ENCODE results near the gene BTN1A1. TPM values are rescaled to one million over a fixed set of nuclear protein-coding genes. Genes with fewer than 3 reads are reported as not detected.
A peak's percentile ranks its signal among the peaks of the same experiment; 100 is the strongest.

Gene BTN1A1
- total and polyA plus RNA-seq, 9 of the 15 experiments (the other 6 are each of a cell fraction or from before 2014, with no cell fraction given): 0.01 to 0.15 (median 0.06) TPM; not detected in 4

DNA sequence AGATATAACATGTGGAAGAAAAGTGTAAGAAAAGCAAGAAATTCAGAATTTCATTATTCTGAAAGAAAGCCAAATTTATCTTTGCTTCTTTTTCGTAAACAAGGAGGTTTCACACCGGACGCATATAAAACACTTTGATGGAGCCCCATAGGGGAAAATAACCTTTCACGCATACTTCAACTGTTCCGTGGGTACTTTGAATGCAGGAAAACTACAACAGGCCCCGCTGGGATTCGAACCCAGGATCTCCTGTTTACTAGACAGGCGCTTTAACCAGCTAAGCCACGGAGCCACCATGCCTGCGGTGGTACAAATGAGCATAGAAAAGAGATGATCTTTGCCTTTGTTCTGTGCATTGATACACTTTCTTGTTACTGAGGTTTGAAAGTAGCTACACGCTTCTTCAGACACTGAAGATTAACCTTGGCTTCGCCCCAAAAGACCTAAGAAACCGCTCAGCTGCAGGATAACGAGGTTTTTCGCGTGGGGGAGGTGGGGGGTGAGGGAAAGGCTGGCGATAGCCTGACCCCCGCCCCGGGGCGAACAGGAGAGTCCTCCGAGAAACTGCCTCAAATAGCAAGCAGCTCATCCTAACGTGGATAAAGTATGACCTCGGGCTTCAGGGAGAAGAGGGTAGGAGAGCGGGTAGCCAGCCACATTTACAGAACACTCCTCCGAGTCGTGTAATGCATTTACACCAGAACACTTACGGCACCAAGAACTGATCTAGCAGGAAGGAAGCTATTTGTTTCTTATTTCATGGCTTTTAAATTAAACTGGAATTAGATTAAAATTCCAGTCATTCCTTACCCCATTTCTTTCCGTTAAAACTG is 32.8 kb downstream of the BTN1A1 start (continued):
- TF ChIP-seq CTCFL (IDR thresholded peaks at IDR 0.05; ENCODE audit: borderline replicate concordance, insufficient read depth, low read depth, low read length, poor library complexity, severe bottlenecking): no peak
- peak in 1 of 2 experiments; percentile 92; a peak in 2 of 3 replicates for TF ChIP-seq CBX3 (IDR thresholded peaks at IDR 0.05; ENCODE audit: borderline replicate concordance in 1 of 2, low read length in 2 of 2)
- TF ChIP-seq ATF6 (CRISPR knock-in tag; IDR thresholded peaks at IDR 0.05): no peak
- TF ChIP-seq ZNF24 (IDR thresholded peaks at IDR 0.05): peak; percentile 64; the same call in 1 of the 2 replicates
- TF ChIP-seq ESRRB (CRISPR knock-in tag; IDR thresholded peaks at IDR 0.05; ENCODE audit: borderline replicate concordance): no peak
- peak; percentile 96 for TF ChIP-seq POLR3G (IDR thresholded peaks at IDR 0.05; ENCODE audit: extremely low read depth, insufficient read length, insufficient replicate concordance)
- TF ChIP-seq PHF21A (IDR thresholded peaks at IDR 0.05; ENCODE audit: borderline replicate concordance, low read depth): peak; percentile 32; the same call in 1 of the 2 replicates
- TF ChIP-seq, protein P1, sequence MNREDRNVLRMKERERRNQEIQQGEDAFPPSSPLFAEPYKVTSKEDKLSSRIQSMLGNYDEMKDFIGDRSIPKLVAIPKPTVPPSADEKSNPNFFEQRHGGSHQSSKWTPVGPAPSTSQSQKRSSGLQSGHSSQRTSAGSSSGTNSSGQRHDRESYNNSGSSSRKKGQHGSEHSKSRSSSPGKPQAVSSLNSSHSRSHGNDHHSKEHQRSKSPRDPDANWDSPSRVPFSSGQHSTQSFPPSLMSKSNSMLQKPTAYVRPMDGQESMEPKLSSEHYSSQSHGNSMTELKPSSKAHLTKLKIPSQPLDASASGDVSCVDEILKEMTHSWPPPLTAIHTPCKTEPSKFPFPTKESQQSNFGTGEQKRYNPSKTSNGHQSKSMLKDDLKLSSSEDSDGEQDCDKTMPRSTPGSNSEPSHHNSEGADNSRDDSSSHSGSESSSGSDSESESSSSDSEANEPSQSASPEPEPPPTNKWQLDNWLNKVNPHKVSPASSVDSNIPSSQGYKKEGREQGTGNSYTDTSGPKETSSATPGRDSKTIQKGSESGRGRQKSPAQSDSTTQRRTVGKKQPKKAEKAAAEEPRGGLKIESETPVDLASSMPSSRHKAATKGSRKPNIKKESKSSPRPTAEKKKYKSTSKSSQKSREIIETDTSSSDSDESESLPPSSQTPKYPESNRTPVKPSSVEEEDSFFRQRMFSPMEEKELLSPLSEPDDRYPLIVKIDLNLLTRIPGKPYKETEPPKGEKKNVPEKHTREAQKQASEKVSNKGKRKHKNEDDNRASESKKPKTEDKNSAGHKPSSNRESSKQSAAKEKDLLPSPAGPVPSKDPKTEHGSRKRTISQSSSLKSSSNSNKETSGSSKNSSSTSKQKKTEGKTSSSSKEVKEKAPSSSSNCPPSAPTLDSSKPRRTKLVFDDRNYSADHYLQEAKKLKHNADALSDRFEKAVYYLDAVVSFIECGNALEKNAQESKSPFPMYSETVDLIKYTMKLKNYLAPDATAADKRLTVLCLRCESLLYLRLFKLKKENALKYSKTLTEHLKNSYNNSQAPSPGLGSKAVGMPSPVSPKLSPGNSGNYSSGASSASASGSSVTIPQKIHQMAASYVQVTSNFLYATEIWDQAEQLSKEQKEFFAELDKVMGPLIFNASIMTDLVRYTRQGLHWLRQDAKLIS (CRISPR knock-in tag; IDR thresholded peaks at IDR 0.05): 0 out of 2 replicates have a peak, but pooled peaks have one; percentile 86
- no peak for TF ChIP-seq KAT8 (IDR thresholded peaks at IDR 0.05; ENCODE audit: low read depth)
- no peak for TF ChIP-seq GTF2A2 (tag; IDR thresholded peaks at IDR 0.05)
- TF ChIP-seq, protein P2, sequence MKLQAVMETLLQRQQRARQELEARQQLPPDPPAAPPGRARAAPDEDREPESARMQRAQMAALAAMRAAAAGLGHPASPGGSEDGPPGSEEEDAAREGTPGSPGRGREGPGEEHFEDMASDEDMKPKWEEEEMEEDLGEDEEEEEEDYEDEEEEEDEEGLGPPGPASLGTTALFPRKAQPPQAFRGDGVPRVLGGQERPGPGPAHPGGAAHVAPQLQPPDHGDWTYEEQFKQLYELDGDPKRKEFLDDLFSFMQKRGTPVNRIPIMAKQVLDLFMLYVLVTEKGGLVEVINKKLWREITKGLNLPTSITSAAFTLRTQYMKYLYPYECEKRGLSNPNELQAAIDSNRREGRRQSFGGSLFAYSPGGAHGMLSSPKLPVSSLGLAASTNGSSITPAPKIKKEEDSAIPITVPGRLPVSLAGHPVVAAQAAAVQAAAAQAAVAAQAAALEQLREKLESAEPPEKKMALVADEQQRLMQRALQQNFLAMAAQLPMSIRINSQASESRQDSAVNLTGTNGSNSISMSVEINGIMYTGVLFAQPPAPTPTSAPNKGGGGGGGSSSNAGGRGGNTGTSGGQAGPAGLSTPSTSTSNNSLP (IDR thresholded peaks at IDR 0.05; ENCODE audit: borderline replicate concordance, low read depth, low read length): peak; percentile 90; the same call in 1 of the 2 replicates
- peak in 1 of 3 experiments; percentile 33 for TF ChIP-seq YY1 (IDR thresholded peaks at IDR 0.05; ENCODE audit: borderline replicate concordance in 1 of 3, control insufficient read depth in 1 of 3, extremely low read depth in 1 of 3, insufficient read depth in 3 of 3, insufficient read length in 1 of 3, insufficient replicate concordance in 2 of 3, low read depth in 1 of 3, low read length in 2 of 3)
- TF ChIP-seq, protein P3, sequence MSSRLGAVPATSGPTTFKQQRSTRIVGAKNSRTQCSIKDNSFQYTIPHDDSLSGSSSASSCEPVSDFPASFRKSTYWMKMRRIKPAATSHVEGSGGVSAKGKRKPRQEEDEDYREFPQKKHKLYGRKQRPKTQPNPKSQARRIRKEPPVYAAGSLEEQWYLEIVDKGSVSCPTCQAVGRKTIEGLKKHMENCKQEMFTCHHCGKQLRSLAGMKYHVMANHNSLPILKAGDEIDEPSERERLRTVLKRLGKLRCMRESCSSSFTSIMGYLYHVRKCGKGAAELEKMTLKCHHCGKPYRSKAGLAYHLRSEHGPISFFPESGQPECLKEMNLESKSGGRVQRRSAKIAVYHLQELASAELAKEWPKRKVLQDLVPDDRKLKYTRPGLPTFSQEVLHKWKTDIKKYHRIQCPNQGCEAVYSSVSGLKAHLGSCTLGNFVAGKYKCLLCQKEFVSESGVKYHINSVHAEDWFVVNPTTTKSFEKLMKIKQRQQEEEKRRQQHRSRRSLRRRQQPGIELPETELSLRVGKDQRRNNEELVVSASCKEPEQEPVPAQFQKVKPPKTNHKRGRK (tag; IDR thresholded peaks at IDR 0.05): no peak
